Camera-type eye (tissue), 1 donor: Measurements from ENCODE around the gene A4GNT. TPM values are rescaled to one million over a fixed set of nuclear protein-coding genes. Genes with fewer than 3 reads are reported as not detected.

Source experiments
- total RNA-seq: library from RNA; depleted of rRNA; stranded (reverse); fragments of >200 nt; gene quantifications from one replicate; pipeline ENCODE4 v1.2.3, GENCODE V29; 2014

Gene A4GNT
- total RNA-seq: 0.33 TPM

GRCh38 chr3:138132239-138132638, at the start of gene A4GNT:
TSS of gene A4GNT (minus strand) at chr3:138132390. CDS start at chr3:138131256, 1,134 bp downstream.

GRCh38 chr3:138174421-138175131, 42.4 kb upstream of the A4GNT start, which contains the start of gene DBR1:
TSS of gene DBR1 (minus strand) at chr3:138174921. CDS start at chr3:138174795, 126 bp downstream.

GRCh38 chr3:138114988-138115971, 16.9 kb downstream of the A4GNT start, which contains the start of gene DZIP1L:
TSS of gene DZIP1L (minus strand) at chr3:138115608. CDS start at chr3:138103971, 11,637 bp downstream.

Other genes with a start within 250 kb of the A4GNT start
- gene CLDN18, start 122.2 kb downstream of the A4GNT start, total RNA-seq: not detected
- gene DZIP1L, start 16.8 kb downstream of the A4GNT start, total RNA-seq: 43.1 TPM
- 24.7 TPM for gene DBR1, start 42.5 kb upstream of the A4GNT start, total RNA-seq
- 95.7 TPM for gene ARMC8, start 54.9 kb upstream of the A4GNT start, total RNA-seq
- gene NME9, start 197.5 kb upstream of the A4GNT start, total RNA-seq: 2.6 TPM
- gene MRAS, start 216.2 kb upstream of the A4GNT start, total RNA-seq: 30.2 TPM